Glomerular endothelial cell (primary cell): ENCODE measurements around the gene KDM3B. TPM values are rescaled to one million over a fixed set of nuclear protein-coding genes. Genes with fewer than 3 reads are reported as not detected.
A peak's percentile ranks its signal among the peaks of the same experiment; 100 is the strongest.
"Not testable (repeated sequence)": the region's sequence is repeated elsewhere in the genome, so short reads cannot be mapped to it uniquely, and the experiment has no call there.

ENCODE experiments used
- DNase-seq: peaks from one replicate; pipeline ENCODE4 v3.0.0-alpha.2; 2011; ENCODE audit warnings: low read depth, low spot score; ENCODE audit errors: extremely low read depth
- total RNA-seq: library from RNA; depleted of rRNA; stranded (reverse); fragments of >200 nt; gene quantifications from 2 replicates; pipeline ENCODE4 v1.2.3, GENCODE V29; 2015

Gene KDM3B
- total RNA-seq, 1 donor from 2014 or later = 41.2 TPM

- DNase-seq = peak; percentile 93
These were observed 112.1 kb downstream of the KDM3B start for GRCh38 chr5:138464388-138465260.

- DNase-seq = no peak
These were observed 113.0 kb downstream of the KDM3B start, which contains the start of gene EGR1 for GRCh38 chr5:138465261-138466124. Gene EGR1, plus strand, starts transcription at chr5:138465479. Its CDS starts 283 bp downstream, at chr5:138465762.

- DNase-seq = no peak
These were observed 113.8 kb downstream of the KDM3B start for GRCh38 chr5:138466125-138466899.

- no peak for DNase-seq
These were observed 114.6 kb downstream of the KDM3B start for GRCh38 chr5:138466900-138467710.

GRCh38 chr5:138467711-138468132 lies 115.2 kb downstream of the KDM3B start:
- DNase-seq = no peak

- no peak for DNase-seq
These were observed 115.9 kb downstream of the KDM3B start for GRCh38 chr5:138468133-138468965.

- DNase-seq = no peak
These were observed 116.6 kb downstream of the KDM3B start for GRCh38 chr5:138468966-138469539.

GRCh38 chr5:138469540-138470321 lies 117.2 kb downstream of the KDM3B start:
- no peak for DNase-seq

GRCh38 chr5:138470322-138471051 lies 118.0 kb downstream of the KDM3B start:
- DNase-seq = no peak

GRCh38 chr5:138471052-138471361 lies 118.5 kb downstream of the KDM3B start:
- DNase-seq = no peak

GRCh38 chr5:138472353-138472752 lies 119.9 kb downstream of the KDM3B start:
- no peak for DNase-seq

GRCh38 chr5:138473151-138473550 lies 120.7 kb downstream of the KDM3B start:
- not testable (repeated sequence) for DNase-seq

GRCh38 chr5:138476918-138477317 lies 124.4 kb downstream of the KDM3B start:
- DNase-seq = no peak

- no peak for DNase-seq
These were observed 130.2 kb downstream of the KDM3B start for GRCh38 chr5:138482638-138483037.
